Measurements from ENCODE around the gene PPP2R2D.

DNA sequence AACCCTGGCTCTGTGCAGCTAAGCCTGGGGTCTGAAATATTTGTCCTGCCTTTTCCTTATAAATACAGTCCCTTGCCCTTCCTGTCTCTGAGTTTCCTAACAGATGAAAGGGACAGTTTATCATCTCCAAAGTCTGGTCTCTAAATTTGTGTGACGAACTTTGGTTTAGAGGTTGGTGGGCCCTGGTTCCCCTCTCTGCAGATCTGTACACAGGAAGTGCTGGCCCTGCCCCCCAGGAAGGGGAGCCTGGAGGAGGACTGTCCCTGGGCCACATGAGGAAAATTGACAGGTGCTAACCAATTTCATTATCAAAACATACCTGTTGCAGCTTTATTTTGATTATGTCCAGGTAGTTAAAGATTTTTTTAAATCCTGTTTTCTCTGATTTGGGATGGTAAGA is 34.5 kb downstream of the PPP2R2D start:
- TF ChIP-seq, protein P1, sequence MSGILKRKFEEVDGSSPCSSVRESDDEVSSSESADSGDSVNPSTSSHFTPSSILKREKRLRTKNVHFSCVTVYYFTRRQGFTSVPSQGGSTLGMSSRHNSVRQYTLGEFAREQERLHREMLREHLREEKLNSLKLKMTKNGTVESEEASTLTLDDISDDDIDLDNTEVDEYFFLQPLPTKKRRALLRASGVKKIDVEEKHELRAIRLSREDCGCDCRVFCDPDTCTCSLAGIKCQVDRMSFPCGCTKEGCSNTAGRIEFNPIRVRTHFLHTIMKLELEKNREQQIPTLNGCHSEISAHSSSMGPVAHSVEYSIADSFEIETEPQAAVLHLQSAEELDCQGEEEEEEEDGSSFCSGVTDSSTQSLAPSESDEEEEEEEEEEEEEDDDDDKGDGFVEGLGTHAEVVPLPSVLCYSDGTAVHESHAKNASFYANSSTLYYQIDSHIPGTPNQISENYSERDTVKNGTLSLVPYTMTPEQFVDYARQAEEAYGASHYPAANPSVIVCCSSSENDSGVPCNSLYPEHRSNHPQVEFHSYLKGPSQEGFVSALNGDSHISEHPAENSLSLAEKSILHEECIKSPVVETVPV (CRISPR knock-in tag; IDR thresholded peaks at IDR 0.05), result no peak
- no peak for TF ChIP-seq ZNF565 (CRISPR knock-in tag; conservative IDR thresholded peaks at IDR 0.05; ENCODE audit: low read depth)

All from SK-N-SH treated with all-trans-retinoic acid at 6 μM for 48 hours (cell line).